Measurements from ENCODE around the gene KDM4F.

Gene KDM4F

GRCh38 chr11:95093548-95093947 is 44.3 kb downstream of the KDM4F start:
- no peak for TF ChIP-seq CTCF (conservative IDR thresholded peaks at IDR 0.05; ENCODE audit: control insufficient read depth, insufficient read depth, low read depth, low read length)

GRCh38 chr11:95095858-95096587 is 46.8 kb downstream of the KDM4F start:
- H3K4me3 ChIP-seq (ENCODE audit: control insufficient read depth, low read depth, low read length): no peak overlapping the region
- peak; percentile 63 for DNase-seq (ENCODE audit: low read depth)
- TF ChIP-seq CTCF (conservative IDR thresholded peaks at IDR 0.05; ENCODE audit: control insufficient read depth, insufficient read depth, low read depth, low read length): no peak

More at GRCh38 chr11:95093548-95093947, 44.3 kb downstream of the KDM4F start:
- no peak overlapping the region for H3K4me3 ChIP-seq (ENCODE audit: control insufficient read depth, low read depth, low read length)
- DNase-seq (ENCODE audit: low read depth): no peak

DNA sequence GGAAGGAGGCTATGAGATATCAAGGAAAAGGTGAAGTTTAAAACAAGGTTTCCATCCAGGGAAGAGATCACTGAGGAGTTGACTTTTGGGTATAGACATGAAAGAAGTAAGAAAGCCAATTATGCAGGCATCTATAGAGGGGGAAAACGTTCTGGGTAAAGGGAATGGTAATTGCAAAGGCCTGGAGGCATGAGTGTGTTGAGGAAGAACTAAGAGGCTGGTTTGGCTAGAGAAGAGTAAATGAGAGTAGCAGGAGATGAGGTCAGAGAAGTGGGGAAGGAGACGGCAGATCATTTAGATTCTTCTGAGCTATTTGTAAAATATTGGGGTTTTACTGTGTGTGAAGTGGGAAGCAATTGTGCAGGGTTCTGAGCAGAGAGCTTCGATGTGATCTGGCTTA is 48.0 kb downstream of the KDM4F start:
- no peak for TF ChIP-seq CTCF (conservative IDR thresholded peaks at IDR 0.05; ENCODE audit: control insufficient read depth, insufficient read depth, low read depth, low read length)
- no peak overlapping the region for H3K4me3 ChIP-seq (ENCODE audit: control insufficient read depth, low read depth, low read length)
- DNase-seq (ENCODE audit: low read depth): no peak

- no peak overlapping the region for H3K4me3 ChIP-seq (ENCODE audit: control insufficient read depth, low read depth, low read length)
- no peak for TF ChIP-seq CTCF (conservative IDR thresholded peaks at IDR 0.05; ENCODE audit: control insufficient read depth, insufficient read depth, low read depth, low read length)
- no peak for DNase-seq (ENCODE audit: low read depth)
Measured at GRCh38 chr11:95098826-95099225, 49.6 kb downstream of the KDM4F start.

- H3K4me3 ChIP-seq (ENCODE audit: control insufficient read depth, low read depth, low read length): no peak overlapping the region
- no peak for DNase-seq (ENCODE audit: low read depth)
- TF ChIP-seq CTCF (conservative IDR thresholded peaks at IDR 0.05; ENCODE audit: control insufficient read depth, insufficient read depth, low read depth, low read length): no peak
Measured at GRCh38 chr11:95100191-95100648, 51.0 kb downstream of the KDM4F start.

All from fibroblast of mammary gland (primary cell).